A549 treated with AZD9567 at 1 μM for 4 hours (cell line): ENCODE results near the gene ZNF282. TPM values are rescaled to one million over a fixed set of nuclear protein-coding genes. Genes with fewer than 3 reads are reported as not detected.

ENCODE experiments used
- total RNA-seq: library from RNA; stranded (reverse); fragments of 200-300 nt; extraction: Qiagen RNA extraction; gene quantifications from 5 replicates; pipeline ENCODE4 v1.2.3, GENCODE V29; 2022; ENCODE audit not compliant: insufficient read depth

Gene ZNF282
- total RNA-seq: 20.6 to 25.8 TPM (median 24.4 TPM) in 5 replicates

GRCh38 chr7:149195180-149196150 lies at the start of gene ZNF282:
TSS of gene ZNF282 (plus strand) at chr7:149195546. CDS start at chr7:149195590, 44 bp downstream.

DNA sequence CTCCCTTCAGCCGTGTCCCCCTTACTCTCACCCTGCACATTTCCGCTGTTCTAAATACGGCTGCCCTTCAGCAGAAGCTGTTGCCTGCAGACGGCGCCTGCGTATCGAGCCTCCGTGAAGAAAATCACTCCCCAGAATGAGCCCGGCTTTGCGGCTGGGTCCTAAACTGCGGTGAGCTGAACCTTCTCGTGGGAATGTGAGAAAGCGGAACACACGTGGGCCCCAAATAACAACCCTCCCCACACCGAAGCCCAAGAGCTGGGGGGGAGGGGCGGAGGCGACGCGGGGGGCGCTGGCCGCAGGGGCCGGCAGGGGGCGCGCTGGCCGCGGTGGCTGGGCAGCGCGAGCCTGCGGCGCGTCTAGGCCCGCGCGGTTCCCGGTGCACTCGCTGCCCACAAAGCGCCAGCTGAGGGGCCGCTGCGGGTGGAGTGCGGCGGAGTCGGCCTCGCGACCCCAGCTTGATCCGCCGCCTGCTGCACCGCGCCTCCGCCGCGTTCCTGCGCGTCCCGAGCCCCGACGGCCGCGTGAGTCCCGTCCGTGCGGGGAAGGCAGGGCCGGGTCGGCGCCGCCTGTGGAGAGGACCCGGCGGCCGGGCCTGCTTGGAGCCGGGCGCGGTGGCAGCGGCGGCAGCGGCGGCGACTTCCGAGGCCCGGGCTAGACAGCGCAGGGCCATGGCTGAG lies 48.1 kb upstream of the ZNF282 start, which contains the start of gene ZNF398:
ZNF398 (plus strand) TSS at position 382 of the 680 bp plus-strand sequence; CDS start at position 672, 290 bp downstream.

DNA sequence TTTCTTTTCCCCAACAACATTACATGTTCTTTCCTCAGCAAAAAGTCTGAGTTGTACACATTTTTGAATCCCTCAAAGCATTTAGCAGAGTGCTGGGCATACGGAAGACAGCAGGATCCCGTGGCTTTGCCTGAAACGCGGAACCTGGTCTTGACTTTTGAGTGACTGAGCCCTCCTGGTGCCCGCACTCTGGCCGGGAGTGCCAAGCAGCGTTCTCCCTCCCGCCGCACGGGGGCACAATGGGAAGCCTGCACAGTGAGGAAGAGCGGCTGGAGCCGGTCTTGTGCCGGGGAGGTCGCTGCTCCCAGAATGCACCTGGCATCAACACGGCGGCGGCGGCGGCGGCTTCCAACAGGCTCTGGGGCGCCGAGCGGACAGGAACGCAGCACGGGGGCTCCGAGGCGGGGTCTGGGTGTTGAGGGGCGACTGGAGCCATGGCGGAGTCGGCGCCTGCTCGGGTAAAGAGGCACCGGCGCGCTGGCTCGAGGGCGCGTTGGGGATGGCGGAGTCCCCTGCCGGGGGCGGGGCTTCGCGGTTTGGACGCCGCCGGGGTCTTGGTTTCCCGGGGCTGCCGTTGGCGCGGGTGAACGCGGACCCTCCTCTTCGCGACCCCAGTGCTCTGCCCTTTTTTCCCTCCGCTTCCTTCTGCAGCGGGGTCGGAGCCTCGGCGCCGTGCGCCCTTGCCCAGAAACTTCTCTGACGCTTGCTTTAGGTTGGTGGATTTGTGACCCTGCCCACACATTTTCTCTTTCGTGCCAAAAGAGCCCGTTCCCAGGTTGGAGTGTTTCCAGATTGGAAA lies 44.2 kb downstream of the ZNF282 start, which contains the start of gene ZNF212:
ZNF212 (plus strand) TSS at position 307 of the 799 bp plus-strand sequence; CDS start at position 435, 128 bp downstream.

GRCh38 chr7:149261829-149262617 lies 66.7 kb downstream of the ZNF282 start, which contains the start of gene ZNF783:
TSS of gene ZNF783 (plus strand) at chr7:149262196. CDS start at chr7:149262334, 138 bp downstream.

Other genes starting within 250 kb of the ZNF282 start
- 162 to 178 TPM (median 175 TPM) in 5 replicates for gene PDIA4, start 167.0 kb upstream of the ZNF282 start, total RNA-seq
- gene ZNF786, start 104.8 kb upstream of the ZNF282 start, total RNA-seq: 6.8 to 7.7 TPM (median 7.1 TPM) in 5 replicates
- gene ZNF425, start 69.2 kb upstream of the ZNF282 start, total RNA-seq: 1.7 to 9.6 TPM (median 1.9 TPM) in 5 replicates
- gene ZNF398, start 48.1 kb upstream of the ZNF282 start, total RNA-seq: 8.8 to 12.1 TPM (median 10.0 TPM) in 5 replicates
- 10.1 to 11.8 TPM (median 11.3 TPM) in 5 replicates for gene ZNF212, start 44.1 kb downstream of the ZNF282 start, total RNA-seq
- gene ZNF783, start 66.7 kb downstream of the ZNF282 start, total RNA-seq: 3.6 to 6.5 TPM (median 6.0 TPM) in 5 replicates